GM12874 (cell line): ENCODE results near the gene LRTM2.

ENCODE experiments used
- CTCF ChIP-seq: IDR thresholded peaks from 2 replicates; pipeline ENCODE4 v1.5.1; 2011; ENCODE audit warnings: low read depth, mild to moderate bottlenecking, control low read depth, low read length, moderate library complexity; ENCODE audit not compliant: insufficient read depth

LRTM2 gene

GRCh38 chr12:1810201-1810930, 10.0 kb upstream of the LRTM2 start:
- no peak for TF ChIP-seq CTCF

- TF ChIP-seq CTCF = no peak
These were observed 9.5 kb upstream of the LRTM2 start for GRCh38 chr12:1810931-1811280.

- TF ChIP-seq CTCF = no peak
These were observed 9.0 kb upstream of the LRTM2 start for GRCh38 chr12:1811281-1811947.

- no peak for TF ChIP-seq CTCF
These were observed 8.4 kb upstream of the LRTM2 start for GRCh38 chr12:1811948-1812291.

- TF ChIP-seq CTCF = no peak
These were observed 7.6 kb upstream of the LRTM2 start for GRCh38 chr12:1812650-1813302.

- TF ChIP-seq CTCF = no peak
These were observed 6.1 kb upstream of the LRTM2 start for GRCh38 chr12:1814266-1814665.

- TF ChIP-seq CTCF = no peak
These were observed 5.3 kb upstream of the LRTM2 start for GRCh38 chr12:1815108-1815507.
